ENCODE results near the gene NTHL1.

DNA sequence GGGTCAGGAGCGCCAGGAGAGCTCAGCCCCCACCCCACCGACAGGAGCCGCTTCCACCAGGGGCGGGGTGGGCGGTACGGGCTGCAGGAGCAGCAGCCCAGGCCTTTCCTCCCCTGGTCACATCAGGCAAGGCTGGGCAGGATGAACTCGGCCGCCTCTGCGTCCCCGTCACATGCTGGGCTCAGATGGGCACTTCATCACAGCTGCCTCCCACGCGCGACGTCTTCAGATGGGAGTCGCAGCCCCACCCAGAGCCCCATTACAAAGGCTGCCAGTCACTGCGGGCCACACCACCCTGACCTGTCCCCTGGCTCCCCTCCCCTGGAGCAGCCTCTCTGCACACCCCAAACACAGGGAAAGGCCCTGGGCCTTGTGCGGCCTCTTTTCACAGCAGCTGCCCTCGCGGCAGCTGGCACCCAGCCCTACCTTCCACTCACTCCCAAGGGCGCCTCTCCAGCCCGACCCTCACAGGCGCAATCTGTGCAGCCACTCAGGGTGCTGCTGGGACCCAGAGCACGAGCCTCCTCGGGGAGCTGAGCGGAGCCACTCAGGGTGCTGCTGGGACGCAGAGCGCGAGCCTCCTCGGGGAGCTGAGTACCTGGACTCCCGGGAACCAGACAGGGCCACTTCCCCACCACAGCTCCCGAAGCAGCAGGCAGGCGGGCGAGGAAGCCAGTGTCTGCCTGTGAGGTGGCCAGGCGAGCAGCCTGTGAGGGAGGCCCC, 42.7 kb downstream of the NTHL1 start:
- TF ChIP-seq POLR2A (IDR thresholded peaks at IDR 0.05; ENCODE audit: low read depth, low read length) (no peak), FOS (IDR thresholded peaks at IDR 0.05; ENCODE audit: borderline replicate concordance, insufficient read depth, low read length) (no peak), EZH2 (IDR thresholded peaks at IDR 0.05; ENCODE audit: borderline replicate concordance, low read depth, low read length, severe bottlenecking) (no peak), POLR2AphosphoS5 (IDR thresholded peaks at IDR 0.05; ENCODE audit: insufficient read depth, low read depth, low read length) (no peak), JUN (IDR thresholded peaks at IDR 0.05; ENCODE audit: borderline replicate concordance, insufficient read depth, insufficient read length, low read depth) (no peak)
- TF ChIP-seq, protein P1, sequence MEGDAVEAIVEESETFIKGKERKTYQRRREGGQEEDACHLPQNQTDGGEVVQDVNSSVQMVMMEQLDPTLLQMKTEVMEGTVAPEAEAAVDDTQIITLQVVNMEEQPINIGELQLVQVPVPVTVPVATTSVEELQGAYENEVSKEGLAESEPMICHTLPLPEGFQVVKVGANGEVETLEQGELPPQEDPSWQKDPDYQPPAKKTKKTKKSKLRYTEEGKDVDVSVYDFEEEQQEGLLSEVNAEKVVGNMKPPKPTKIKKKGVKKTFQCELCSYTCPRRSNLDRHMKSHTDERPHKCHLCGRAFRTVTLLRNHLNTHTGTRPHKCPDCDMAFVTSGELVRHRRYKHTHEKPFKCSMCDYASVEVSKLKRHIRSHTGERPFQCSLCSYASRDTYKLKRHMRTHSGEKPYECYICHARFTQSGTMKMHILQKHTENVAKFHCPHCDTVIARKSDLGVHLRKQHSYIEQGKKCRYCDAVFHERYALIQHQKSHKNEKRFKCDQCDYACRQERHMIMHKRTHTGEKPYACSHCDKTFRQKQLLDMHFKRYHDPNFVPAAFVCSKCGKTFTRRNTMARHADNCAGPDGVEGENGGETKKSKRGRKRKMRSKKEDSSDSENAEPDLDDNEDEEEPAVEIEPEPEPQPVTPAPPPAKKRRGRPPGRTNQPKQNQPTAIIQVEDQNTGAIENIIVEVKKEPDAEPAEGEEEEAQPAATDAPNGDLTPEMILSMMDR (IDR thresholded peaks at IDR 0.05; ENCODE audit: extremely low read depth in 1 of 2, insufficient read depth in 1 of 2, low read depth in 1 of 2, low read length in 2 of 2): no peak
- TF ChIP-seq, protein P2, sequence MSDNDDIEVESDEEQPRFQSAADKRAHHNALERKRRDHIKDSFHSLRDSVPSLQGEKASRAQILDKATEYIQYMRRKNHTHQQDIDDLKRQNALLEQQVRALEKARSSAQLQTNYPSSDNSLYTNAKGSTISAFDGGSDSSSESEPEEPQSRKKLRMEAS (IDR thresholded peaks at IDR 0.05; ENCODE audit: insufficient read depth, insufficient read length): no peak

Measured in endothelial cell of umbilical vein (primary cell).